ENCODE measurements around the gene JARID2. TPM values are rescaled to one million over a fixed set of nuclear protein-coding genes. Genes with fewer than 3 reads are reported as not detected.

The JARID2 gene
- total RNA-seq, 1 experiment from 2014 or later, result 180 TPM

DNA sequence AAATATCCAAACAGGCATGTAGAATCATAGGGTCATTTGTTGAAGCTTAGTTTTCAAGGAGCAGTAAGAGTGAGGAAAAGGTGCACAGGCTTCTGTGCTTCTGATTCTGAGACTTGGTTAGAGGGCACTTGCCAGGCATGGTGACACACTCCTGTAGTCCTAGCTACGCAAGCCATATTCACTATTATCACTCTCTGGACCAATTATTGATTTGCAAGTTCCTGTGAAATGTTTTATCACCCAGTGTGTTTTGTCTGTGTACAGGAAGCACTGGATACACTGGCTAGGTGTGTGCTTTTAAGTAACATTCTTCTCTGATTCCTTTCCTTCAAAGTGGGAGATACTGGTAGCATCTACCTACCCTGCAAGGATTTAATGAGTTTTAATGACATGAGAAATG, 76.3 kb downstream of the JARID2 start:
- Mint-ChIP-seq H3K36me3 (peaks cover 8% of the 10 kb centered on the region), H3K27ac (peak overlapping the region; percentile 71), H3K4me3 (no peak overlapping the region), H3K4me1 (peaks cover 88% of the 10 kb centered on the region), H3K9me3 (no peaks in the 10 kb centered on the region), H3K27me3 (ENCODE audit: low read depth) (no peaks in the 10 kb centered on the region)
- POLR2A ChIA-PET, result no interaction called here
- CTCF ChIA-PET, result no interaction called here
- ATAC-seq (no peak), DNase-seq (ENCODE audit: low spot score) (no peak)
- TF ChIP-seq NR1H2 (CRISPR knock-in tag; IDR thresholded peaks at IDR 0.05) (no peak), CREM (CRISPR knock-in tag; IDR thresholded peaks at IDR 0.05) (no peak), ZNF281 (CRISPR knock-in tag; IDR thresholded peaks at IDR 0.05) (no peak), ARID4B (CRISPR knock-in tag; IDR thresholded peaks at IDR 0.05; ENCODE audit: borderline replicate concordance) (no peak), KAT7 (CRISPR knock-in tag; IDR thresholded peaks at IDR 0.05; ENCODE audit: borderline replicate concordance) (no peak), ZNF416 (CRISPR knock-in tag; IDR thresholded peaks at IDR 0.05) (no peak), AFF4 (CRISPR knock-in tag; IDR thresholded peaks at IDR 0.05; ENCODE audit: borderline replicate concordance) (no peak), TEAD1 (CRISPR knock-in tag; IDR thresholded peaks at IDR 0.05) (no peak), ELF4 (CRISPR knock-in tag; IDR thresholded peaks at IDR 0.05; ENCODE audit: low read depth) (no peak), ZNF671 (CRISPR knock-in tag; IDR thresholded peaks at IDR 0.05) (no peak), GTF2I (CRISPR knock-in tag; conservative IDR thresholded peaks at IDR 0.05) (no peak), IRF2 (CRISPR knock-in tag; IDR thresholded peaks at IDR 0.05; ENCODE audit: borderline replicate concordance, low read depth) (no peak), SMAD4 (CRISPR knock-in tag; IDR thresholded peaks at IDR 0.05) (no peak), ATF1 (CRISPR knock-in tag; IDR thresholded peaks at IDR 0.05) (no peak), TEAD4 (CRISPR knock-in tag; IDR thresholded peaks at IDR 0.05) (no peak)
- TF ChIP-seq, protein P1, sequence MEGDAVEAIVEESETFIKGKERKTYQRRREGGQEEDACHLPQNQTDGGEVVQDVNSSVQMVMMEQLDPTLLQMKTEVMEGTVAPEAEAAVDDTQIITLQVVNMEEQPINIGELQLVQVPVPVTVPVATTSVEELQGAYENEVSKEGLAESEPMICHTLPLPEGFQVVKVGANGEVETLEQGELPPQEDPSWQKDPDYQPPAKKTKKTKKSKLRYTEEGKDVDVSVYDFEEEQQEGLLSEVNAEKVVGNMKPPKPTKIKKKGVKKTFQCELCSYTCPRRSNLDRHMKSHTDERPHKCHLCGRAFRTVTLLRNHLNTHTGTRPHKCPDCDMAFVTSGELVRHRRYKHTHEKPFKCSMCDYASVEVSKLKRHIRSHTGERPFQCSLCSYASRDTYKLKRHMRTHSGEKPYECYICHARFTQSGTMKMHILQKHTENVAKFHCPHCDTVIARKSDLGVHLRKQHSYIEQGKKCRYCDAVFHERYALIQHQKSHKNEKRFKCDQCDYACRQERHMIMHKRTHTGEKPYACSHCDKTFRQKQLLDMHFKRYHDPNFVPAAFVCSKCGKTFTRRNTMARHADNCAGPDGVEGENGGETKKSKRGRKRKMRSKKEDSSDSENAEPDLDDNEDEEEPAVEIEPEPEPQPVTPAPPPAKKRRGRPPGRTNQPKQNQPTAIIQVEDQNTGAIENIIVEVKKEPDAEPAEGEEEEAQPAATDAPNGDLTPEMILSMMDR (IDR thresholded peaks at IDR 0.05), result no peak
- TF ChIP-seq, protein P2, sequence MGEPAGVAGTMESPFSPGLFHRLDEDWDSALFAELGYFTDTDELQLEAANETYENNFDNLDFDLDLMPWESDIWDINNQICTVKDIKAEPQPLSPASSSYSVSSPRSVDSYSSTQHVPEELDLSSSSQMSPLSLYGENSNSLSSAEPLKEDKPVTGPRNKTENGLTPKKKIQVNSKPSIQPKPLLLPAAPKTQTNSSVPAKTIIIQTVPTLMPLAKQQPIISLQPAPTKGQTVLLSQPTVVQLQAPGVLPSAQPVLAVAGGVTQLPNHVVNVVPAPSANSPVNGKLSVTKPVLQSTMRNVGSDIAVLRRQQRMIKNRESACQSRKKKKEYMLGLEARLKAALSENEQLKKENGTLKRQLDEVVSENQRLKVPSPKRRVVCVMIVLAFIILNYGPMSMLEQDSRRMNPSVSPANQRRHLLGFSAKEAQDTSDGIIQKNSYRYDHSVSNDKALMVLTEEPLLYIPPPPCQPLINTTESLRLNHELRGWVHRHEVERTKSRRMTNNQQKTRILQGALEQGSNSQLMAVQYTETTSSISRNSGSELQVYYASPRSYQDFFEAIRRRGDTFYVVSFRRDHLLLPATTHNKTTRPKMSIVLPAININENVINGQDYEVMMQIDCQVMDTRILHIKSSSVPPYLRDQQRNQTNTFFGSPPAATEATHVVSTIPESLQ (CRISPR knock-in tag; IDR thresholded peaks at IDR 0.05), result no peak
- TF ChIP-seq, protein P3, sequence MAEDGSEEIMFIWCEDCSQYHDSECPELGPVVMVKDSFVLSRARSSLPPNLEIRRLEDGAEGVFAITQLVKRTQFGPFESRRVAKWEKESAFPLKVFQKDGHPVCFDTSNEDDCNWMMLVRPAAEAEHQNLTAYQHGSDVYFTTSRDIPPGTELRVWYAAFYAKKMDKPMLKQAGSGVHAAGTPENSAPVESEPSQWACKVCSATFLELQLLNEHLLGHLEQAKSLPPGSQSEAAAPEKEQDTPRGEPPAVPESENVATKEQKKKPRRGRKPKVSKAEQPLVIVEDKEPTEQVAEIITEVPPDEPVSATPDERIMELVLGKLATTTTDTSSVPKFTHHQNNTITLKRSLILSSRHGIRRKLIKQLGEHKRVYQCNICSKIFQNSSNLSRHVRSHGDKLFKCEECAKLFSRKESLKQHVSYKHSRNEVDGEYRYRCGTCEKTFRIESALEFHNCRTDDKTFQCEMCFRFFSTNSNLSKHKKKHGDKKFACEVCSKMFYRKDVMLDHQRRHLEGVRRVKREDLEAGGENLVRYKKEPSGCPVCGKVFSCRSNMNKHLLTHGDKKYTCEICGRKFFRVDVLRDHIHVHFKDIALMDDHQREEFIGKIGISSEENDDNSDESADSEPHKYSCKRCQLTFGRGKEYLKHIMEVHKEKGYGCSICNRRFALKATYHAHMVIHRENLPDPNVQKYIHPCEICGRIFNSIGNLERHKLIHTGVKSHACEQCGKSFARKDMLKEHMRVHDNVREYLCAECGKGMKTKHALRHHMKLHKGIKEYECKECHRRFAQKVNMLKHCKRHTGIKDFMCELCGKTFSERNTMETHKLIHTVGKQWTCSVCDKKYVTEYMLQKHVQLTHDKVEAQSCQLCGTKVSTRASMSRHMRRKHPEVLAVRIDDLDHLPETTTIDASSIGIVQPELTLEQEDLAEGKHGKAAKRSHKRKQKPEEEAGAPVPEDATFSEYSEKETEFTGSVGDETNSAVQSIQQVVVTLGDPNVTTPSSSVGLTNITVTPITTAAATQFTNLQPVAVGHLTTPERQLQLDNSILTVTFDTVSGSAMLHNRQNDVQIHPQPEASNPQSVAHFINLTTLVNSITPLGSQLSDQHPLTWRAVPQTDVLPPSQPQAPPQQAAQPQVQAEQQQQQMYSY (CRISPR knock-in tag; IDR thresholded peaks at IDR 0.05), result no peak

All from WTC11 (cell line).